ENCODE results near the gene SLC52A1. TPM values are rescaled to one million over a fixed set of nuclear protein-coding genes. Genes with fewer than 3 reads are reported as not detected.

The SLC52A1 gene
- total and polyA plus RNA-seq, 2 of the 13 experiments (the other 11 are each of a cell fraction or from before 2014, with no cell fraction given), result 0.03 to 0.13 TPM

- TF ChIP-seq ZFP1 (CRISPR knock-in tag; IDR thresholded peaks at IDR 0.05) (0 out of 2 replicates have a peak, but pooled peaks have one; percentile 9), KMT2B (CRISPR knock-in tag; IDR thresholded peaks at IDR 0.05) (0 out of 2 replicates have a peak, but pooled peaks have one; percentile 26), MYNN (CRISPR knock-in tag; IDR thresholded peaks at IDR 0.05; ENCODE audit: low read depth) (0 out of 2 replicates have a peak, but pooled peaks have one; percentile 6), ZNF850 (CRISPR knock-in tag; conservative IDR thresholded peaks at IDR 0.05) (0 out of 2 replicates have a peak, but pooled peaks have one; percentile 11), PITX1 (CRISPR knock-in tag; IDR thresholded peaks at IDR 0.05) (0 out of 2 replicates have a peak, but pooled peaks have one; percentile 6), MXD1 (CRISPR knock-in tag; IDR thresholded peaks at IDR 0.05) (0 out of 2 replicates have a peak, but pooled peaks have one; percentile 28), ZNF326 (CRISPR knock-in tag; IDR thresholded peaks at IDR 0.05; ENCODE audit: borderline replicate concordance) (no peak), ZBED4 (CRISPR knock-in tag; IDR thresholded peaks at IDR 0.05; ENCODE audit: borderline replicate concordance) (peak; percentile 14; the same call in 1 of the 2 replicates), ZNF687 (CRISPR knock-in tag; IDR thresholded peaks at IDR 0.05) (peak; percentile 7; the same call in 1 of the 2 replicates), ZNF337 (CRISPR knock-in tag; IDR thresholded peaks at IDR 0.05; ENCODE audit: borderline replicate concordance, low read depth) (no peak), PLRG1 (conservative IDR thresholded peaks at IDR 0.05) (no peak), CBX1 (IDR thresholded peaks at IDR 0.05; ENCODE audit: low read depth) (peak; percentile 5), ASH2L (IDR thresholded peaks at IDR 0.05; ENCODE audit: insufficient read length, low read depth, low read length) (peak; percentile 12), ZNF382 (CRISPR knock-in tag; IDR thresholded peaks at IDR 0.05; ENCODE audit: borderline replicate concordance) (no peak), ZNF883 (CRISPR knock-in tag; IDR thresholded peaks at IDR 0.05; ENCODE audit: not compliant biosample characterization) (peak; percentile 0), ZFP91 (CRISPR knock-in tag; IDR thresholded peaks at IDR 0.05; ENCODE audit: borderline replicate concordance) (peak; percentile 60; the same call in 1 of the 2 replicates)
Observed at GRCh38 chr17:4987767-4988567, 47.3 kb downstream of the SLC52A1 start (continued).

All from HepG2 (cell line).